GM23248 (cell line): ENCODE results near the gene BBS7.

Source experiments
- EZH2 ChIP-seq: fragments of 200-600 bp; sonication (generic); IDR thresholded peaks from 2 replicates; pipeline ENCODE4 v1.6.1; 2018; ENCODE audit warnings: antibody characterized with exemption, mild to moderate bottlenecking; ENCODE audit not compliant: insufficient read depth, poor library complexity, severe bottlenecking
- EZH2phosphoT487 ChIP-seq: fragments of 200-600 bp; sonication (generic); IDR thresholded peaks from 2 replicates; pipeline ENCODE4 v1.6.1; 2018; ENCODE audit warnings: antibody characterized with exemption, moderate library complexity, mild to moderate bottlenecking, low read depth; ENCODE audit not compliant: insufficient read depth

DNA sequence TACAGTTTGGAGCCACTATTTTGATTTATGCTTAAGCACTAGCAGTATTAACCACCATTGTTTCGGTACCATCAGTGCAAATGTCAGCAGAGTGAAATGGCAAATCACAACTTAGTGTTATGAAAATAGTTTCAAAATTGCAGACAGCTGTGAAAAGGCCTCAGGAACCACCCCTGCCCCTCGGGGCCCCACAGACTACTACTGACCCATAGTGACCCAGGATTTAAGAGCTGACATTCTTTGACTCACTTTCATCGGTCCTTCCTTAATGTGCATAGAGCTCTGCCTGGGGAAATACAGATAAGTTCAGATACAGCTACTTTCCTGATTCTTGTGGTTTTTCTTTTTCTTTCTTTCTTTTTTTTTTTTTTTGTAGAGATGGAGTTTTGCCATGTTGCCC is 3.3 kb upstream of the BBS7 start:
- TF ChIP-seq EZH2, result no peak
- no peak for TF ChIP-seq EZH2phosphoT487
